HCT116 (cell line): Measurements from ENCODE around the gene APP. TPM values are rescaled to one million over a fixed set of nuclear protein-coding genes. Genes with fewer than 3 reads are reported as not detected.

ENCODE experiments used
- ATAC-seq: fragments of 200-7000 bp; cut with Tn5 transposase; 2 replicates; pipeline ENCODE4 v1.9.1; 2020; ENCODE audit warnings: mild to moderate bottlenecking, moderate library complexity
- BruUV-seq: library from RNA; stranded (reverse); fragments of 400-500 nt; replicated peaks from 2 replicates; lab custom pipeline; 2021; lab: Mats Ljungman, UMichigan
- CTCF ChIA-PET: fragments of 300-600 bp; sonication (Branson Sonifier 250); formaldehyde crosslinking; loops from one replicate; lab custom pipeline; 2021; ENCODE audit warnings: antibody characterized with exemption; lab: Charles Lee
- POLR2A ChIA-PET: fragments of 300-600, 350-600 bp; sonication (Branson Sonifier 250); formaldehyde crosslinking; loops from one replicate; lab custom pipeline; 2021; ENCODE audit warnings: antibody characterized with exemption; lab: Charles Lee
- RAD21 ChIA-PET, 2 experiments: fragments of 300-600 bp; sonication (Branson Sonifier 250); formaldehyde crosslinking; loops; one replicate each; lab custom pipeline; 2023; ENCODE audit warnings: low total read pairs in 2 of 2; ENCODE audit not compliant: uncharacterized antibody in 2 of 2, unreplicated experiment in 2 of 2, low non-redundant PET in 1 of 2; lab: Charles Lee
- DNase-seq: peaks from one replicate; pipeline ENCODE4 v3.0.0-alpha.2; 2010; ENCODE audit warnings: low read depth, low spot score
- H2AFZ ChIP-seq: fragments of 200-600 bp; shearing (Covaris generic), sonication (generic); 2 replicates; pipeline ENCODE4 v1.6.1; 2017; ENCODE audit warnings: low read depth, mixed run types, mixed read lengths, antibody characterized with exemption, low read length; ENCODE audit not compliant: poor library complexity, severe bottlenecking
- H3K27ac ChIP-seq: 2 replicates; pipeline ENCODE4 v1.5.1; 2012; ENCODE audit warnings: low read depth, low read length
- H3K27me3 ChIP-seq: fragments of 200-600 bp; sonication (generic); 2 replicates; pipeline ENCODE4 v1.6.1; 2016; ENCODE audit warnings: mixed run types, low read length, mixed read lengths; ENCODE audit not compliant: insufficient read depth
- H3K36me3 ChIP-seq, 2 experiments: fragments of 200-500 bp in 1 of 2; fragments of 200-600 bp in 1 of 2; sonication (Bioruptor generic) in 1 of 2; sonication (generic) in 1 of 2; 2 replicates each; pipeline versions ENCODE4 v1.5.1 to v1.6.1; 2014 to 2016; ENCODE audit warnings: low read length in 2 of 2, inconsistent platforms in 1 of 2, mixed read lengths in 1 of 2, mixed run types in 1 of 2; ENCODE audit not compliant: insufficient read depth in 2 of 2, control insufficient read depth in 1 of 2
- H3K4me1 ChIP-seq, 2 experiments: fragments of 200-600 bp in 1 of 2; sonication (generic) in 1 of 2; 2 replicates each; pipeline versions ENCODE4 v1.5.1 to v1.6.1; 2012 to 2017; ENCODE audit warnings: low read length in 2 of 2, inconsistent platforms in 1 of 2, mild to moderate bottlenecking in 1 of 2, mixed read lengths in 1 of 2, mixed run types in 1 of 2, moderate library complexity in 1 of 2; ENCODE audit not compliant: insufficient read depth in 2 of 2, control insufficient read depth in 1 of 2
- H3K4me2 ChIP-seq: fragments of 200-600 bp; sonication (generic); 2 replicates; pipeline ENCODE4 v1.6.1; 2017; ENCODE audit warnings: mixed run types, low read length, mixed read lengths
- H3K4me3 ChIP-seq, 2 experiments: fragments of 200-600 bp in 1 of 2; sonication (generic) in 1 of 2; replicated peaks in 1 of 2; 2 replicates each; pipeline ENCODE4 v1.5.1; 2011 to 2016; ENCODE audit warnings: low read length in 2 of 2, control low read depth in 1 of 2, low read depth in 1 of 2, mild to moderate bottlenecking in 1 of 2, mixed read lengths in 1 of 2, mixed run types in 1 of 2
- H3K79me2 ChIP-seq: fragments of 200-600 bp; sonication (generic); 2 replicates; pipeline ENCODE4 v1.6.1; 2017; ENCODE audit warnings: mild to moderate bottlenecking, mixed run types, low read length, moderate library complexity, mixed read lengths; ENCODE audit not compliant: insufficient read depth
- H3K9ac ChIP-seq: fragments of 200-600 bp; sonication (generic); 2 replicates; pipeline ENCODE4 v1.6.1; 2016; ENCODE audit warnings: low read length, mixed read lengths
- H3K9me2 ChIP-seq: fragments of 200-600 bp; sonication (generic), shearing (Covaris generic); 2 replicates; pipeline ENCODE4 v1.6.1; 2017; ENCODE audit warnings: mixed run types, mild to moderate bottlenecking, moderate library complexity; ENCODE audit not compliant: insufficient read depth
- H3K9me3 ChIP-seq, 2 experiments: fragments of 200-500 bp in 1 of 2; fragments of 200-600 bp in 1 of 2; sonication (Bioruptor generic) in 1 of 2; sonication (generic) in 1 of 2; 2 replicates each; pipeline ENCODE4 v1.6.1; 2014 to 2017; ENCODE audit warnings: low read length in 2 of 2, mixed read lengths in 2 of 2, inconsistent platforms in 1 of 2, low read depth in 1 of 2, mild to moderate bottlenecking in 1 of 2, mixed run types in 1 of 2, moderate library complexity in 1 of 2; ENCODE audit not compliant: control insufficient read depth in 1 of 2, insufficient read depth in 1 of 2
- H4K20me1 ChIP-seq: fragments of 200-600 bp; sonication (generic), shearing (Covaris generic); 2 replicates; pipeline ENCODE4 v1.6.1; 2017; ENCODE audit warnings: mixed run types, mild to moderate bottlenecking, moderate library complexity; ENCODE audit not compliant: insufficient read depth
- CTCF ChIP-seq, 3 experiments: fragments of 200-600 bp in 1 of 3; sonication (generic) in 1 of 3; IDR thresholded peaks in 2 of 3; conservative IDR thresholded peaks in 1 of 3; 2 replicates each; pipeline ENCODE4 v1.5.1; 2012 to 2017; ENCODE audit warnings: low read depth in 2 of 3, low read length in 2 of 3, antibody characterized with exemption in 1 of 3, borderline replicate concordance in 1 of 3, control low read depth in 1 of 3, mild to moderate bottlenecking in 1 of 3, mixed read lengths in 1 of 3, mixed run types in 1 of 3, moderate library complexity in 1 of 3; ENCODE audit not compliant: insufficient read depth in 1 of 3
- EGR1 ChIP-seq: IDR thresholded peaks from 2 replicates; pipeline ENCODE4 v1.6.1; 2012; ENCODE audit warnings: low read depth
- ELF1 ChIP-seq: IDR thresholded peaks from 2 replicates; pipeline ENCODE4 v1.6.1; 2012; ENCODE audit warnings: low read depth, borderline replicate concordance
- EZH2 ChIP-seq: fragments of 200-600 bp; sonication (generic); IDR thresholded peaks from 2 replicates; pipeline ENCODE4 v1.6.1; 2017; ENCODE audit warnings: antibody characterized with exemption, mixed run types
- EZH2phosphoT487 ChIP-seq: fragments of 200-600 bp; IDR thresholded peaks from 2 replicates; pipeline ENCODE4 v1.6.1; 2018; ENCODE audit warnings: antibody characterized with exemption, borderline replicate concordance
- JUND ChIP-seq: IDR thresholded peaks from 2 replicates; pipeline ENCODE4 v1.6.1; 2012
- MAX ChIP-seq: IDR thresholded peaks from 2 replicates; pipeline ENCODE4 v1.6.1; 2012
- POLR2A ChIP-seq: IDR thresholded peaks from 2 replicates; pipeline ENCODE4 v1.7.0; 2011; ENCODE audit warnings: borderline replicate concordance; ENCODE audit not compliant: insufficient read depth, insufficient read length; ENCODE audit errors: extremely low read depth
- POLR2AphosphoS5 ChIP-seq: IDR thresholded peaks from 2 replicates; pipeline ENCODE4 v1.6.1; 2011; ENCODE audit warnings: mild to moderate bottlenecking, low read depth, low read length, moderate library complexity
- REST ChIP-seq: IDR thresholded peaks from 2 replicates; pipeline ENCODE4 v1.6.1; 2012; ENCODE audit warnings: low read depth
- SP1 ChIP-seq: IDR thresholded peaks from 2 replicates; pipeline ENCODE4 v1.6.1; 2012; ENCODE audit warnings: low read depth
- SRF ChIP-seq: IDR thresholded peaks from 2 replicates; pipeline ENCODE4 v1.6.1; 2012; ENCODE audit warnings: low read depth
- TCF7L2 ChIP-seq: IDR thresholded peaks from 2 replicates; pipeline ENCODE4 v1.7.0; 2011; ENCODE audit warnings: borderline replicate concordance, inconsistent platforms; ENCODE audit not compliant: insufficient read depth, insufficient read length; ENCODE audit errors: extremely low read depth
- YY1 ChIP-seq: IDR thresholded peaks from 2 replicates; pipeline ENCODE4 v1.6.1; 2011; ENCODE audit warnings: low read length, low read depth, moderate library complexity, mild to moderate bottlenecking; ENCODE audit not compliant: insufficient replicate concordance; ENCODE audit errors: extremely low read depth
- ZBTB33 ChIP-seq: IDR thresholded peaks from 2 replicates; pipeline ENCODE4 v1.6.1; 2011; ENCODE audit warnings: mild to moderate bottlenecking, low read length, moderate library complexity; ENCODE audit not compliant: insufficient replicate concordance; ENCODE audit errors: extremely low read depth
- ZFX ChIP-seq: fragments of 450-650 bp; IDR thresholded peaks from 2 replicates; pipeline ENCODE4 v1.6.1; 2017
- intact Hi-C: fragments of 100-400 bp; cut with micrococcal nuclease; formaldehyde crosslinking; loops from 2 replicates; pipeline ENCODE4 v1.10.0; 2022
- total RNA-seq: library from RNA; stranded (reverse); gene quantifications from one replicate; pipeline ENCODE4 v1.2.1, GENCODE V29; 2021; ENCODE audit not compliant: unreplicated experiment

Gene APP
- total RNA-seq, 1 experiment from 2014 or later: 267 TPM

- Histone ChIP-seq H3K4me2 (no peak overlapping the region), H3K9me2 (no peaks in the 10 kb centered on the region), H3K36me3 (no peaks in the 10 kb centered on the region), H2AFZ (no peak overlapping the region), H3K4me3 (no peak overlapping the region), H3K9me3 (no peaks in the 10 kb centered on the region), H4K20me1 (no peaks in the 10 kb centered on the region; the same call in 1 of the 2 replicates), H3K79me2 (peaks cover 98% of the 10 kb centered on the region), H3K9ac (no peak overlapping the region), H3K4me1 (peaks cover 26 to 34% of the 10 kb centered on the region in 2 experiments), H3K27me3 (no peaks in the 10 kb centered on the region), H3K27ac (no peak overlapping the region)
- BruUV-seq: no TSS peak
- ChIA-PET POLR2A (no interaction called here), RAD21 (no interaction called here), CTCF (no interaction called here)
- no peak for TF ChIP-seq EZH2phosphoT487
- no peak for TF ChIP-seq REST
- TF ChIP-seq YY1: no peak
- no peak for TF ChIP-seq MAX
- no peak for TF ChIP-seq ZBTB33
- TF ChIP-seq EZH2: no peak
- TF ChIP-seq JUND: no peak
- TF ChIP-seq TCF7L2: no peak
- no peak for TF ChIP-seq SRF
- TF ChIP-seq ELF1: no peak
- TF ChIP-seq CTCF (IDR thresholded peaks at IDR 0.05 in 2 of 3, conservative IDR thresholded peaks at IDR 0.05 in 1 of 3; ENCODE audit: borderline replicate concordance in 1 of 3, insufficient read depth in 1 of 3, low read depth in 2 of 3, low read length in 2 of 3): no peak
- no peak for TF ChIP-seq POLR2A
- no peak for TF ChIP-seq ZFX
- TF ChIP-seq POLR2AphosphoS5: no peak
- no peak for TF ChIP-seq SP1
- TF ChIP-seq EGR1: no peak
- intact Hi-C loops: loop anchor here (10.0 kb wide), 1 partner anchor 560 kb away; the partner anchor contains the start of gene MRPL39
- no peak for DNase-seq
- no peak for ATAC-seq
These were observed 6.3 kb downstream of the APP start for GRCh38 chr21:26164311-26164710.
